A549 (cell line): ENCODE measurements around the gene ATP13A4.

Source experiments
- BHLHE40 ChIP-seq: IDR thresholded peaks from 2 replicates; pipeline ENCODE4 v1.6.1; 2012; ENCODE audit warnings: low read depth, low read length, inconsistent platforms
- CBX8 ChIP-seq: fragments of 200-600 bp; sonication (generic); IDR thresholded peaks from 2 replicates; pipeline ENCODE4 v1.6.1; 2016
- FOSL2 ChIP-seq, 2 experiments: fragments of 450-650 bp in 1 of 2; fragments of >200 bp in 1 of 2; sonication (Bioruptor Twin) in 1 of 2; formaldehyde crosslinking; IDR thresholded peaks; 2 replicates each; pipeline versions ENCODE4 v1.5.0 to v1.6.1; 2016 to 2020; ENCODE audit warnings: mild to moderate bottlenecking in 1 of 2, moderate library complexity in 1 of 2
- HOXB13 ChIP-seq: fragments of 250-450 bp; sonication (Bioruptor Pico); IDR thresholded peaks from 2 replicates; pipeline ENCODE4 v1.5.0; 2020; ENCODE audit warnings: low read depth, mild to moderate bottlenecking, moderate library complexity
- MAFK ChIP-seq: fragments of 450-650 bp; IDR thresholded peaks from 2 replicates; pipeline ENCODE4 v1.6.1; 2014; ENCODE audit not compliant: partially characterized antibody
- MYC ChIP-seq: IDR thresholded peaks from 2 replicates; pipeline ENCODE4 v1.6.1; 2012; ENCODE audit warnings: mild to moderate bottlenecking, inconsistent platforms, low read length, improper control_type of control experiment, borderline replicate concordance
- PHF8 ChIP-seq: fragments of 200-600 bp; sonication (generic); IDR thresholded peaks from 2 replicates; pipeline ENCODE4 v1.6.1; 2016; ENCODE audit warnings: low read depth, mild to moderate bottlenecking, antibody characterized with exemption, moderate library complexity, borderline replicate concordance
- POLR2A ChIP-seq: IDR thresholded peaks from 2 replicates; pipeline ENCODE4 v1.6.1; 2012; ENCODE audit warnings: mild to moderate bottlenecking, low read length
- TF ChIP-seq, protein P1 (sequence below): fragments of >200 bp; sonication (Bioruptor Twin); formaldehyde crosslinking; IDR thresholded peaks from 3 replicates; pipeline ENCODE4 v1.5.1; 2016
- TF ChIP-seq, protein P2 (sequence below): fragments of >200 bp; sonication (Bioruptor Twin); formaldehyde crosslinking; IDR thresholded peaks from 3 replicates; pipeline ENCODE4 v1.6.1; 2016
- TF ChIP-seq, protein P3 (sequence below): fragments of 150-350 bp; IDR thresholded peaks from 2 replicates; pipeline ENCODE4 v1.6.1; 2014; ENCODE audit warnings: low read depth, mild to moderate bottlenecking, low read length

DNA sequence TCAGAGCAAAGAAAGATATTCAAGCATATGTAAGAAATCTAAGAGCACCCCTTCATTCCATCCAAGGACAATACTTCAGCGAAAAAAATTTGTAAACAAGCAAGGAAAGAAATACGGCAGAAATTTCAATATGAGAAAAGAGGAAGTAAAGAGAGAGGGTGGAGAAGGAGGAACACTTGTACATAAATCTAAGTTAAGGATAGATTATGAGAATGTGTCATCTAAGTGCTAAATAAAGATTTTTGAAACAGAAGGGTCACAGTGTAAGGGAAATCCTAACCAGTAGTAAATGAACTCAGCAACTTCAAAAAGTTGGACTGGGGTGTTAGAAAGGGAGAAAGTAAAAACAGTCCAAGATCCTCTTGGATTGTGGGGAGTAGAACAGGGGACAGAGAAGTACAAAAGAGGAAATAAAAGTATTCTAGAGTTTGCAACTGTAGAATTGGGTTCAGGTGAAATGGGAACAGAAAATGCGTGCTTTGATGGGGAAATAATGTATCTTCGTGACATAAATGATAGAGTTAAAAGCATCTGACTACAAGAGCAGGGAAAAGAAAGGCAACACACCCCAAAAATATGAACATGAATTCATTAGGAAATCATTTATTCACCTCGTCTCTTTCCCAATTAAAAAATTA lies 107.6 kb downstream of the ATP13A4 start:
- TF ChIP-seq POLR2A (no peak), MYC (no peak), HOXB13 (CRISPR knock-in tag) (no peak), MAFK (no peak), PHF8 (no peak), FOSL2 (IDR thresholded peaks at IDR 0.05) (no peak), FOSL2 (CRISPR knock-in tag; IDR thresholded peaks at IDR 0.05) (no peak), CBX8 (no peak), BHLHE40 (no peak)
- TF ChIP-seq, protein P1, sequence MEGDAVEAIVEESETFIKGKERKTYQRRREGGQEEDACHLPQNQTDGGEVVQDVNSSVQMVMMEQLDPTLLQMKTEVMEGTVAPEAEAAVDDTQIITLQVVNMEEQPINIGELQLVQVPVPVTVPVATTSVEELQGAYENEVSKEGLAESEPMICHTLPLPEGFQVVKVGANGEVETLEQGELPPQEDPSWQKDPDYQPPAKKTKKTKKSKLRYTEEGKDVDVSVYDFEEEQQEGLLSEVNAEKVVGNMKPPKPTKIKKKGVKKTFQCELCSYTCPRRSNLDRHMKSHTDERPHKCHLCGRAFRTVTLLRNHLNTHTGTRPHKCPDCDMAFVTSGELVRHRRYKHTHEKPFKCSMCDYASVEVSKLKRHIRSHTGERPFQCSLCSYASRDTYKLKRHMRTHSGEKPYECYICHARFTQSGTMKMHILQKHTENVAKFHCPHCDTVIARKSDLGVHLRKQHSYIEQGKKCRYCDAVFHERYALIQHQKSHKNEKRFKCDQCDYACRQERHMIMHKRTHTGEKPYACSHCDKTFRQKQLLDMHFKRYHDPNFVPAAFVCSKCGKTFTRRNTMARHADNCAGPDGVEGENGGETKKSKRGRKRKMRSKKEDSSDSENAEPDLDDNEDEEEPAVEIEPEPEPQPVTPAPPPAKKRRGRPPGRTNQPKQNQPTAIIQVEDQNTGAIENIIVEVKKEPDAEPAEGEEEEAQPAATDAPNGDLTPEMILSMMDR = no peak
- TF ChIP-seq, protein P2, sequence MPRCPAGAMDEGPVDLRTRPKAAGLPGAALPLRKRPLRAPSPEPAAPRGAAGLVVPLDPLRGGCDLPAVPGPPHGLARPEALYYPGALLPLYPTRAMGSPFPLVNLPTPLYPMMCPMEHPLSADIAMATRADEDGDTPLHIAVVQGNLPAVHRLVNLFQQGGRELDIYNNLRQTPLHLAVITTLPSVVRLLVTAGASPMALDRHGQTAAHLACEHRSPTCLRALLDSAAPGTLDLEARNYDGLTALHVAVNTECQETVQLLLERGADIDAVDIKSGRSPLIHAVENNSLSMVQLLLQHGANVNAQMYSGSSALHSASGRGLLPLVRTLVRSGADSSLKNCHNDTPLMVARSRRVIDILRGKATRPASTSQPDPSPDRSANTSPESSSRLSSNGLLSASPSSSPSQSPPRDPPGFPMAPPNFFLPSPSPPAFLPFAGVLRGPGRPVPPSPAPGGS = no peak
- TF ChIP-seq, protein P3, sequence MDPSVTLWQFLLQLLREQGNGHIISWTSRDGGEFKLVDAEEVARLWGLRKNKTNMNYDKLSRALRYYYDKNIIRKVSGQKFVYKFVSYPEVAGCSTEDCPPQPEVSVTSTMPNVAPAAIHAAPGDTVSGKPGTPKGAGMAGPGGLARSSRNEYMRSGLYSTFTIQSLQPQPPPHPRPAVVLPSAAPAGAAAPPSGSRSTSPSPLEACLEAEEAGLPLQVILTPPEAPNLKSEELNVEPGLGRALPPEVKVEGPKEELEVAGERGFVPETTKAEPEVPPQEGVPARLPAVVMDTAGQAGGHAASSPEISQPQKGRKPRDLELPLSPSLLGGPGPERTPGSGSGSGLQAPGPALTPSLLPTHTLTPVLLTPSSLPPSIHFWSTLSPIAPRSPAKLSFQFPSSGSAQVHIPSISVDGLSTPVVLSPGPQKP = no peak
